Cortex of kidney (tissue), 1 donor: ENCODE measurements around the gene HNRNPA1.
"Not testable (repeated sequence)": the region's sequence is repeated elsewhere in the genome, so short reads cannot be mapped to it uniquely, and the experiment has no call there.

ENCODE experiments used
- DNase-seq: peaks from one replicate; lab custom pipeline; 2025; lab: John Stamatoyannopoulos, UW

The HNRNPA1 gene

DNA sequence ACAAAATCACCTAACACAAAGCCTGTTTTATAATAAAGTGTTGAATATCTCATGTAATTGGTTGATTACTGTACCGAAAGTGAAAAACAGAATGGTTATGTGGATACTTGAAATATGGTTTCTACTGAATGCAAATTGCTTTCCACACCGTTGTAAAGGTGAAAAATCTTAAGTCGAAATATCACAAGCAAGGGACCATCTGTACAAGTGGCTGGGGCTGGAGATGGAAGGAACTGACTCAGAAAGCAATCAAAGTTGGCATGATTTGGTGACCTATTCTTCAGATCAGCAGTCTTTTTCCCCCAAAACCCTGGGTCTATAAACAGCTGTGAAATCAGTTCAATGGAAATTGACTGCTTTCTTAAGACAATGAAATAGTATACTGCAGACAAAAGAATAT, 4.2 kb upstream of the HNRNPA1 start:
- no peak for DNase-seq

DNA sequence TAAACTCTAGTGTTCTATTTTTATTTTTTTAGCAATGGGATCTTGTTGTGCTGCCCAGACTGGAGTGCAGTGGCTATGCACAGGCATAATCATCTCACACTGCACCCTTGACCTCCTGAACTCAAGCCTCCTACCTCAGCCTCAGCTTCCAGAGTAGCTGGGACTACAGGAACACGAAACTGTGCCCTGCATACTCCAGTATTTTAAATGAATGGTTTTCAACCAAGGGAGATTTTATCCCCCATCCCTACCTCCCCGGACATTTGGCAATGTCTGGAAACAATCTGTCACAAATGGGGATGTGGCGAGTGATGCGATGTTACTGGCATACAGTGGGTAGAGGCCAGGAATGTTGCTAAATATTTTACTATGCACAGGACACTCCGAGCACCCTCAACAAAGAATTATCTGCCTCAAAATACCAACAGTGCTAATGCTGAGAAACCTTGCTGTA, 2.7 kb upstream of the HNRNPA1 start:
- no peak for DNase-seq

DNA sequence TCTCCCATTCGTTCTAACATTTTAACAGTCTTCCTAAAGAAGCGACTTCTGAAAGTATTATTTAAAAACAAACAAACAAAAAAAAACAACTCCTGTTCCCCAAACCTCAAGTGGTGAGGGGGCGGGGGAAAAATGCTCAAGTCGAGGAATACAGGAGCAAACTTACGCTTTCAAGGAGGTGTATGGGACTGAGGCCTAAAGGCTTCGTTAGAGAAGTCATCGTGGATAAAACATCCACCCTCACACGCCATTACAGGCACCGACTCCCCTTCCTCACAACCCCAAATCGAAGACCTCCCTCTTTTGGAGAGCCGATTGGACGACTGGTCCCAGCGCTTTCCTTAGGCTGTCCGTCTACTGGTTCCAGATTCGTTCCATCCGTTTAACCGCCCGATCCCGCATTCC, 1.3 kb upstream of the HNRNPA1 start:
- no peak for DNase-seq

DNA sequence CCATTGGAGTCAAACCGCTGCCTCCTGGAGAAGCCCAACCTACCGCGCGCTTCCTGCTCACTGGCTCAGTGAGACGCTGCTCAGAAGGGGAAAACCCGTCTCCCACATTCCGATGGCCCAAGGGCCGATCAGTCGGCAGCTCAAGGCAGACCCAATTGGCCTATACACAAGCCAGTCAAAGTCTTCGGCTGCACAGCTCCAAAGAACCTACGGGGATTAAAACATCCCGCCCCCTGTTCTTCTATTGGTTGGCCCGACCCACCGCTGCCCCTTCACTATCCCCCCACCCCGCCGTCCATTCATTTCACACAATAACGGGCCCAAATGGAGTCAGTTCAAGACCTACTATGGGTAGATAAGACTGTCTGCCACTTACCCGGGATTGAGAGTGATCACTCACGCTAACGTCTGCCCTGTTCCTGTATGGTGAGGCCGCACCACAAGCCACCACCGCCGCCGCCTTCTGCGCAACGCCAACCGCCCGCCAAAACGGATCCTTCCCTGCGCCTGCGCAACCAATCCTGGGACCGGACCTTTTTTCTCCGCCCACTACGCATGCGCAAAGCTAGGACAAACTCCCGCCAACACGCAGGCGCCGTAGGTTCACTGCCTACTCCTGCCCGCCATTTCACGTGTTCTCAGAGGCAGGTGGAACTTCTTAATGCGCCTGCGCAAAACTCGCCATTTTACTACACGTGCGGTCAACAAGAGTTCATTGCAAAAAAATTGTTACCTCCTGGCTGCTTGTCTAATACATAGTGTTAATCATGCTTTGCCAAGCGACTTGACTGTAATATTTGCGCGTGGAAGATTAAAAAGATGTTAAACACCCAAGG, 676 bp upstream of the HNRNPA1 start, which contains the start of gene CBX5:
TSS of gene CBX5 (minus strand) at position 491 of the 836 bp plus-strand sequence. CDS start 22,472 bp downstream, outside the sequence.
- DNase-seq, result no peak

DNA sequence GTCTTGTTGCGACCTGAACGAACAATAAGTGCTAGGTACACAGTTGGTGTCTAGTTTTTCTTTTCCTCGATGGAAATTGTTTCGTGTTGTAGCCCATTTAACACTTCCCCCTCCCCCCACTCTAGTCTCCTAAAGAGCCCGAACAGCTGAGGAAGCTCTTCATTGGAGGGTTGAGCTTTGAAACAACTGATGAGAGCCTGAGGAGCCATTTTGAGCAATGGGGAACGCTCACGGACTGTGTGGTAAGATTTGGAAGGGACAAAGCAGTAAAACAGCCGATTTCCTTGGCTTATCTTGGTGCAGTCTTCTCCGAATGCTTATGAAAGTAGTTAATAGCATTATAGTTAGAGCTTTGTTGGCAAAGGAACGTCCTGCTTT, 724 bp downstream of the HNRNPA1 start:
- DNase-seq, result not testable (repeated sequence)

DNA sequence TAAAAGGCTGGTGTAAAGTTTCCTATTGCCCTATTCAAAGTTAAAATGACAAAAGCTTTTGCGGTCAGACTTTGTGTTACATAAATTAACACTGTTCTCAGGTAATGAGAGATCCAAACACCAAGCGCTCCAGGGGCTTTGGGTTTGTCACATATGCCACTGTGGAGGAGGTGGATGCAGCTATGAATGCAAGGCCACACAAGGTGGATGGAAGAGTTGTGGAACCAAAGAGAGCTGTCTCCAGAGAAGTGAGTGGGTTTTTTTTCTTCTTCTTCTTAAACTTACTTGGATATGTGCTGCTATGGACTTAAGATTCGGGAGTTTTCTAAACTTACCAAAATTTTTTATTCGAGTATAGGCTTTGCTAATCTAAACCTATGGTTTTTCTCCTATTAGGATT, 1.2 kb downstream of the HNRNPA1 start:
- DNase-seq, result not testable (repeated sequence)

DNA sequence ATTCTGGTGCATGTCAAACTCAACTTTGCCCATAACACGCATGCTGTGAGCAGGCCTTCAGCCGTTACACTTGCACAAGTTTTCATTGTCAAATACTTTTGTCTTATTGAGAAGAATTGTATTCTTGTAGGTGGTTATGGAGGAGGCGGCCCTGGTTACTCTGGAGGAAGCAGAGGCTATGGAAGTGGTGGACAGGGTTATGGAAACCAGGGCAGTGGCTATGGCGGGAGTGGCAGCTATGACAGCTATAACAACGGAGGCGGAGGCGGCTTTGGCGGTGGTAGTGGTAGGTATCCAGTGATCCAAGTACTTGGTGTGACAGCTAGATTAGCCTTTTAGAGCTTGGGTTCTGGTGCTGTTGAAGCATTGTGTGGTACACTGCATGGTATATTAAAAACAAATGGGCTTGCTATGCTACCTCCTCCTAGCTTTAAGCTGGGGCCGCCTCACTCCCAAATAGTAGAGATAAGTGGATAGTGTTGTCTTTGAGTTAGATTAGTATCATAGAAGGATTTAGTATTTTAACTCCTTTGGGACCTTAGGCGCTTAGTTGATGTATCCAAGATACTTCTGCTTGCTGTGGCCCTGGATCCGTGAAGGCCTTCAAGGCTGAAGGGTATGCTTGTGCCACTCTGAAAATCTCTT, 2.5 kb downstream of the HNRNPA1 start:
- DNase-seq, result no peak

DNA sequence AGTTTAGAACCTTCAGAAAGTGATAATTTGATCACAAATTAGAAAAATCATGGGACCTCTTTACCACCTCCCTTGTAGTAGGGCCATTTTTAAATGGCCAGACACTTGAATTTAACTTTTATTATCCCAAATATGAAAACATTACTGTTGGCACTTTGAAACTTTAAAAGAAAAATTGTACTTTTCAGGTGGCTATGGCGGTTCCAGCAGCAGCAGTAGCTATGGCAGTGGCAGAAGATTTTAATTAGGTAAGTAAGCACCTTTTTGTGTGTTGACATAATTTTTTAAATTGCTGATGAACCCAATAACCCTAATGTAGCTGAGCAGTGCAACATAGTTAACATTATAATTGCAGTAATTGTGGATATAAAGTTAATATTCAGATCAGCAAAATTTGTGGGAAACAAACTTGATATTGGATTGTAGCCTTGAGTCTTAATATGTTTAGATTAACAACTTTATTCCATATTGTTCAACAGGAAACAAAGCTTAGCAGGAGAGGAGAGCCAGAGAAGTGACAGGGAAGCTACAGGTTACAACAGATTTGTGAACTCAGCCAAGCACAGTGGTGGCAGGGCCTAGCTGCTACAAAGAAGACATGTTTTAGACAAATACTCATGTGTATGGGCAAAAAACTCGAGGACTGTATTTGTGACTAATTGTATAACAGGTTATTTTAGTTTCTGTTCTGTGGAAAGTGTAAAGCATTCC, 3.7 kb downstream of the HNRNPA1 start:
- DNase-seq, result not testable (repeated sequence)

DNA sequence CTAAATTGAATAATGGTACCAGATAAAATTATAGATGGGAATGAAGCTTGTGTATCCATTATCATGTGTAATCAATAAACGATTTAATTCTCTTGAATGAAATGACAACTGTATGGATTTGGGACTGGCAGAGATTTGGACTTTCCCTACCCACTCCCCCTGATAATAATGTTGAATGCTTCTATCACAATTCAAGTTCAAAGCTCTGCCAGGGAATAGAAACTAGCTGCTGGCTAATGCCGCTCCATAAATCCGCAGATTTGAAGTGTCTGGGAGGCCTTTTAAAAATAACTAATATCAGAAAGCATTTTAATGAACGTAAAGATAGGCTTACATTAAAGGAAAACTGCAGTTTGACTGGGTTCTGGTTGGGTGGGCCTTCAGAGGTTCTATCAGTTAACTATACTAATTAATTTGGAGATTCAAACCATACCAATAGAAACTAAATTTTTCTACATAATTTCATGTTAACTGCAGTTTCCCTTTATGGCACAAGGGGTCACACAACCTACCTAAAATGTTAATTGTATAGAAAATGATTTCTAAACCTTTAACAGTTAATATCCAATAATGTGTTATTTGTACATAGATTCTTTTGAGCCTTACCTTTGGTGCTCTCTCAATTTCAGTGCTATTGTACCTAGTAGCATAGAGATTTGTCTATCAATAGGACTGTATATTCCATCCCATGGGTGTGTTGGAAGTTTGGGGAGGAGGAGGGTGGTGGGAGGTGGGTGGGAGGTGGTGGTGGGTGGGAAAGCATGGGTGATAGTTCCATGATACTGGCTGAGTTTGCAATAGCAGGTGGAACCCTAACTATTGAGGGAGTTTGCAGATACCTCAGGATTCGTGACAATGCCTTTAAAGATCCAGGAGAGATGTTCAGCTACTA, 4.9 kb downstream of the HNRNPA1 start:
- no peak for DNase-seq

DNA sequence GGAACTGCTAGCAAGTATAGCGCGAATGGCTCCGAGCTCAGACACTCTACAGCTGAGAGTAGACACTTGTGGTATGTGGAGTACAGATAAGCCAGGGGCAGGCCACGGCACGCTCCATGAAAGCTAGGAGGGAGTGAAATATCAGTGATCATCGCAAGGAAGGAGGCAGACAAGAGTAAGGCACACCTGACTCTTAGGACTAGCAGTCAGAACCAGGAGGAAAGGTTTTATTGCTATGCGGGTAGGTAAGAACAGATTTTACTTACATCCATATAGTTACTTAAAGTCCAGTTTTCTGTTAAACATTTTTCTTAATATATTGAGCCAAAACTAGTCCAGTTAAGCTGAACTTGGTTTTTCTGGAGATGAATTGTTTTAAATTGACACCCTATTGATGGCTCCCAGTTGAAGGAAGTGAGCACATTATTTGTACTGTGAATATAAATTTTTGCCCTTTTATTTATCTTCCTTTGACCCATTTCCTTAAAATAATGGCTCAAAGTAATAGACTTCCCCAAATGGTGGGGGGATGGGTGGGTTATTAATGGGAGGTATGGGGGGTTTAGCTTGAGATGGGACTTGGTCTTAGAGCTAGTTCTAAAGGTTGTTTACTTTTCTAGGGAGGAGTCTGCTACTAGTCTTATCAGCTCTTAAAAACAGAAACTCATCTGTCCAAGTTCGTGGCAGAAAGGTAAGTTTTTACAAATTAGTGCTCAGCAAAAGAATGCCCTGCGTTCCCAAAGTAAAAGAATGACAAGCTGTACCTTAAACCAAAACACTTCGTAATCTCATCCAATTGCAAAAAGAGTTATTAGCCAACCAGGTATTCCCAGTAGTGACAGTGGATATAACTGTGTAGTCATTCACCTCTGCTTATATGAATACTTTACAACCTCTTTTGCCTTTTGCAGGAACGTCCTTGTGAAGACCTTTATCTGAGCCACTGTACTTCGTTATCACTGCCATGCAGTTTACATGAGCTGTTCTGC, 5.8 kb downstream of the HNRNPA1 start:
- no peak for DNase-seq

DNA sequence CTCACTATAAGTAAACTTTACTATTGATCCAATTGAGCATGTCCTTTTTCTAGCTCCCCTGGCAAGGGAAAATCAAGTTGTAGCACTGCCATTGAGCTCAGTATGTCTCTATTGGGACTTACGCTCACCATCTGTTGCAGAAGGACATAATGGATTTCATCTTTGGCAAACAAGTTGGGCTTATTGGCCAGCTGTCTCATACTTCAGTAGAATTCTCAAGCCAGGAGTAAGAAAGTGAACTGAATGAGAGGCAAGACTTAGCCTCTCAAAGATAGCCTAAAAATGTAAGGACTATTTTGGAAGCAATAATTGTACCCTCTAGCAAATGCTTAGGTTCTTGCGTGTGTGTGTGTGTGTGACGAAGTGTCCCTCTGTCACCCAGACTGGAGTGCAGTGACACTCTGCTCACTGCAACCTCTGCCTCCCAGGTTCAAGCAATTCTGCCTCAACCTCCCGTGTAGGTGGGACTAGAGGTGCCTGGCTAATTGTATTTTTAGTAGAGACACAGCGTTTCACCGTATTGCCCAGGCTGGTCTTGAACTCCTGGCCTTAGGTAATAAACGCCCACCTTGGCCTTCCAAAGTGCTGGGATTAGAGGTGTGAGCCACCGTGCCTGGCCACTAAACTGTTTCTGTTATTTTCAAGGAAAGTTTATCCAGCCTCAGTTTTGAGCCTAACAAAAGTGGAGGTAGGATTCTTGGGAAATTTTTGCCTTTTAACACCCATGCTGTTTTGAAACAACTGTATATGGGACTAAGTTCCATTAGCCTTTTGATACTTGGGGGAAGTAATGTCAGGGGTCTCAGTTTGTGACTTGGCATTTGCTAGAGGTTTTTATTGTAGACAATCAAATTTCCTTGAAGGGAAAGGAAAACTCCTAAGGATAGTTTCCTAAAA, 7.0 kb downstream of the HNRNPA1 start:
- no peak for DNase-seq

DNA sequence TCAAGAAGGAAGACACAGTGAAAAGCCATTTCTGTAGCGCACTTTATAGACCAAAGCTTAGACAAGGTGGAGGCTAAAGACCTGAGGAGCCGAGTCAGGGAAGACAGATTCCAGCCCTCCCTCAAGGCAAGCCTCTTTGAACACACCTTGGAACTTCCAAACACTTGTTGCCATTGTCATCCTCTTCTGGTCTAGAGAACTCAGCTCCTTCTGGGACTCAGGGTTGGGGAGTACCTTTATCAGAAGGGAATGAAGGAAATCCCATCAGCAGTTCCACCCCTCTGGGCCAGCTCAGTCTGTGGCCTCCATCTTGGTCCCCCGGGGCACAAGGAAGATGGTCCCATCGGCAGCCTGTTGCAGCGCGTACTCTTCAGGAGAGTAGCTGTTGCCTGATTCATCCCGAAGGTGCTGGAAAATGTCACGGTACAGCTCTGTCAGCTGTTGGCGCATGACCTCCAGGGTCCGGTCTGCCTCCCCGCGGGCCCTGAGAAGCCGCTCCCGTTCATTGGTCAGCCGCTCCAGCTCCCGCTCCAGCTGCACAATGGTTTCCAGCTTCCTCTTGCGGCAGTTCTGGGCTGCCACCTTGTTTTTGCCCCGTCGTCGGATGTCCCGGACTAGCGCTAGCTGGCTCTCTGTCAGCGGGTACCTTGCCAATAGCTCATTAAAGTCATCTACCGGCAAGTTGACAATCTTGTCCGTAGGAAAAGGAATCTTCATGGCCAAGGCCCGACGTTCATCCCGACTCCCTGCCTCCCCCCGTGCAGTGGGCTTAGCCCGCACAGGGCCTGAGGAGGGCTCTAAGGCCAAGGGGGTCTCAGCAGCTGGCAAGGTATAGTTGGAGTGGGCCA, 11.8 kb downstream of the HNRNPA1 start:
- DNase-seq, result no peak

DNA sequence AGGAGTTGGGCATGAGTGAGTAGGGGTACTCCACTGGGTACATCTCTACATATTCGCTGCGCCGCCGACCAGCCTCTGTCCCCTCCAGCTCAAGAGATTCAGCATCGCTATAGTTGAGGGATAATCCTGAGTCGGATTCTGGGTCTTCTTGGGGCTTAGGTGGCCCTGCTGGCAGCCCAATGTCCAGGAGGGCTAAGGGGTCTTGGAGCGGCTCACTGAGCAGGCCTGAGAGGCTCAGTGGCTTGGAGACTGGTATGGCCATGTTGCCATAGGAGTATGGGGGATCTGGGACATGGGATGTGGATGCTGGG, 12.4 kb downstream of the HNRNPA1 start:
- no peak for DNase-seq

DNA sequence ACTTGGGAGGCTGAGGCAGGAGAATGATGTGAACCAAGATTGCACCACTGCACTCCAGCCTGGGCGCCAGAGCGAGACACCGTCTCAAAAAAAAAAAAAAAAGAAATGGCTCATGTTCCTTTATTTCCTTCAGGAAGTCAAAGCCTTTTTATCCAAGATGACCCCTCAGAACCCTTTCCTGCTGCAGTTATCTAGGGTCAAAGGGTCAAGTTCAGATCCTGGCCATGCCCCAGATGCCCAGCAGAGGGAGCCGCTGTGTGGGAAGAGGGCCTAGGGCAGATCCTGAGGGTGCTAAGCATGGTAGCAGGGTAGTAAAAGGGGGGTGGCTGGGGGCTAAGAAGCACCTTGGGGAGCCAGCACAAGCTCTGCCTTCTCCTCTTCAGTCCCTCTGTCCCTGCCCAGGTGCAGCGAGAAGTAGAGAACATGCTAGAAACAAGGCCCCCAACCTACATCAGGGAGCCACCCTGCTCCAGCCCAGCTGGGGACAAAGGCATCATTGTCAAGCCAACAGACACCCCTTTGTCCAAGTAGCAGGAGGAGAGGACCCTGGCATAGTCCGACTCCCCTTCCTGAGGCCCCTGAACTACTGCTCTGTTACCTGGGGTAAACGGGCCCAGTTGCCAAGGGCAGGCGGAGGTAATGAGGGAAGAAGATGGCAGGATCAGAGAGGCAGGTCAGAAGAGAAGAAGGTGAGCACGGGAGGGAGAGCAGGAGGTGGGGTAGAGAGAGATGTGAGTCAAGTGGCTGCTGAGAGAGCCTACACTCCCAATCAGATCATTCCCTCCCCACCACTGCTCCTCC, 13.8 kb downstream of the HNRNPA1 start:
- no peak for DNase-seq

DNA sequence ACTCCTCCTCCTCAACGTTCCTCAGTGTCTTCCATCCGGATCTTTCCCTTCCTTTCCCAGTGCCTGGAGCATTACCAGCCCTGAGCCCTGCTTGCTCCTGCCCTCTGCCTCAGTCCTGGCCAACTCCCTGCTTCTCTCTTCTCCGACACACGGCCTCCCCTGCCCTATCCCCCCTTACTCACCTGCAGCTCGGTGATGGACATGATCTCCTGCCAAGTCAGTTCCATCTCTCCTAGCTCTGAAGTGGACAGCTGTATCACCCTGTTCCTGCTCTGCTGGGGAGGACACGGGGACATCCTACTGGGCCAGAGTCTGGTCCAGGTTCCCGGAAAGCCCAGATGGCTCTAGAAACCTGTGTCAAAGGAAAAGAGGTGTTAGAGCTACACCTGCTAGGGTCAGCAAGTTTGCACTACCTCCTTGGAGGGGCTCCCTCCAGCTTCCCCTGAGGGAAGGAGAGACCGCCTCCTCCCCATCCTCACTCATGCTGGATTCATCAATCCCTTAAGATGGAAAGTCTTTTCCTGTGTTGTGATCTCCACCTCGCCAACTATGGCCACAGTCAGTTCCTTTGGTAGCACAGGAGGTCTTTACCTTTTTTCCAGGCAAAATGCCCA, 14.5 kb downstream of the HNRNPA1 start:
- no peak for DNase-seq

DNA sequence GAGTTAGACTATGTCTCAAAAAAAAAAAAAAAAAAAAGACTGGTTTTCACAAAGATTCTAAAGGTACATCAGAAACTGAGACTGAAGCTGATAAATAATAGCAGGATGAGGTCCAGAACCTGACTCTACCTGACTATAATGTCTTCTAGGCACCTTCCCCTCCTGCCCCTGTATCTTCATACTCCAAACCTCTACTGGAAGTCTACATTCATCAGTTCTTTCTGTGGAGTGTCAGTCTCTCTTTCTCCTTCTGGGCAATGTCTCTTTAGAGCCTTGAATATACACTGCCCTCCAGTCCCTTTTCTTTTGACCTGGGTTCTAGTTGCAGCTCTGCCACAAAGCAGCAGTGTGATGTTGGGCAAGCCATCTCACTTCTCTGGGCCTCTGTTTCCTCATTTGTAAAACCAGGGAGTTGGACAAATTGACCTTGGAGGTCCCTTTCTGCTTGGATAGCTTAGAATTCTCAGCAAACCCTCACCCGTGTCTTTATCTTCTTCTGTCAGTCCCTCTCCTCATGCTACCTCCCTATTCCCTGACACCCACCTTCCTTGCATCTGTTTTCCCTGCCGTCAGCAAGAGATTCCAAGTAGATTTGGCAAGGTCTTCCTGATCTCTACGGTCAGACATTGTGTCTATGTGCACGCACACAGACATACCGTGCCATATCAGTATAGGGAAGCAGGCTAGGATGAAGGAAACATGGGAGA, 16.0 kb downstream of the HNRNPA1 start:
- no peak for DNase-seq

DNA sequence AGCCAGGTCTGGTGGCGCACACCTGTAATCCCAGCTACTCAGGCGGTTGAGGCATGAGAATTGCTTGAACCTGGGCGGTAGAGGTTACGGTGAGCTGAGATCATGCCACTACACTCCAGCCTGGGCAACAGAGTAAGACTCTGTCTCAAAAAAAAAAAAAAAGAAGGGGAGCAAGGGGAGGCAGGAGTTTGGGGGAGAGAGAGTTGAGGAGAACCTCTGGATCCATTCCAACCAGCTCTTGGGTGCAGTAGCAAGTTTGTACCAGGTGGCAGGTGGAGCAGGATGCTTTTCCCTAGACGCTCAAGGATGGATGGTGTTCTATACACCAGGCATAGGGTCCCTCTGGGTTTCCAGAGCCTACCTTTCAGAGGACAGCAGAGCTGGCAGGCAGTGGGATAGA, 18.4 kb downstream of the HNRNPA1 start:
- no peak for DNase-seq
